Astrocyte of the cerebellum (primary cell): ENCODE data around the gene HAUS2.
"Not testable (repeated sequence)": the region's sequence is repeated elsewhere in the genome, so short reads cannot be mapped to it uniquely, and the experiment has no call there.

Experiments
- DNase-seq: peaks from one replicate; pipeline ENCODE4 v3.0.0-alpha.2; 2011; ENCODE audit warnings: low read depth
- H3K4me3 ChIP-seq: 2 replicates; pipeline ENCODE4 v1.5.1; 2011; ENCODE audit warnings: mild to moderate bottlenecking, low read depth, low read length, moderate library complexity
- in situ Hi-C: cut with HindIII; loops from 2 replicates; pipeline ENCODE4 v1.10.0; 2017; ENCODE audit warnings: low sequenced_read_pairs
- TF ChIP-seq, protein P1 (sequence below): IDR thresholded peaks from 2 replicates; pipeline ENCODE4 v1.5.1; 2012; ENCODE audit warnings: low read length, low read depth, moderate library complexity, mild to moderate bottlenecking; ENCODE audit errors: missing control alignments

Gene HAUS2

DNA sequence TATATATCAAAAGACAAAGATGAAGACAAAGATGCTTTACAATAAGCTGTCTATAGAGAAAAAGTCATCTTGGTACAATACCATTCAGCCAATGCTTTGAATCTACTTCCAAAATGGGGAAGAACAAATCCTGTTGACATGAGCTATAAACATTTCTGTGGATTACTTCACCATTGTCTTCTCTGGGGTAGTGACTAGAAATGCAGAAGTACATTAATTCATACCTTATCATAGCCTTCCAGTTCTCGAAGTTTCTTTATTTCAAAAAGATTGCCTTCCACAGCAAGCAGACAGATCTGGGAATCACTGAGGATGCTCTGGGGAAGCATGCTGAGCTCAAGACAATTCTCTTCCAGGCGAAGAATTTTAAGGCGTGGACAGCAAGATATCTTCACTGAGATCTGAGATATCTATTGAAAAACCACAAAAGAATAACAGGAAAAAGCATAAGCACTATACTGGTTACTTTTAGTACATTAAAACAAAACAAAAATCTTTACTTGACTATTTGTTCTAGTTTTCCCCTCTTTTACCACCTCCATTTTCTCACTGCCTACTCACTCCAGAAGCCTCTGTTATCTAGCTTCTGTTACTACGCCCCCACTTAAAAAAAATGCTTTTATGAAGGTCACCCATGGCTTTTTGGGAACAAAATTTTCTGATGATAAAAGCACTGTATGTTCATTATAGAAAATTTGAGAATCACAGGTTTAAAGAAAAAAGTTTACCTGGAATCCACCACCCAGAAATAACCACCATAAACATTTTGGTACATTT is 3.6 kb upstream of the HAUS2 start:
- in situ Hi-C loops = no loop called here
- TF ChIP-seq, protein P1, sequence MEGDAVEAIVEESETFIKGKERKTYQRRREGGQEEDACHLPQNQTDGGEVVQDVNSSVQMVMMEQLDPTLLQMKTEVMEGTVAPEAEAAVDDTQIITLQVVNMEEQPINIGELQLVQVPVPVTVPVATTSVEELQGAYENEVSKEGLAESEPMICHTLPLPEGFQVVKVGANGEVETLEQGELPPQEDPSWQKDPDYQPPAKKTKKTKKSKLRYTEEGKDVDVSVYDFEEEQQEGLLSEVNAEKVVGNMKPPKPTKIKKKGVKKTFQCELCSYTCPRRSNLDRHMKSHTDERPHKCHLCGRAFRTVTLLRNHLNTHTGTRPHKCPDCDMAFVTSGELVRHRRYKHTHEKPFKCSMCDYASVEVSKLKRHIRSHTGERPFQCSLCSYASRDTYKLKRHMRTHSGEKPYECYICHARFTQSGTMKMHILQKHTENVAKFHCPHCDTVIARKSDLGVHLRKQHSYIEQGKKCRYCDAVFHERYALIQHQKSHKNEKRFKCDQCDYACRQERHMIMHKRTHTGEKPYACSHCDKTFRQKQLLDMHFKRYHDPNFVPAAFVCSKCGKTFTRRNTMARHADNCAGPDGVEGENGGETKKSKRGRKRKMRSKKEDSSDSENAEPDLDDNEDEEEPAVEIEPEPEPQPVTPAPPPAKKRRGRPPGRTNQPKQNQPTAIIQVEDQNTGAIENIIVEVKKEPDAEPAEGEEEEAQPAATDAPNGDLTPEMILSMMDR = no peak
- H3K4me3 ChIP-seq = no peak overlapping the region
- no peak for DNase-seq

DNA sequence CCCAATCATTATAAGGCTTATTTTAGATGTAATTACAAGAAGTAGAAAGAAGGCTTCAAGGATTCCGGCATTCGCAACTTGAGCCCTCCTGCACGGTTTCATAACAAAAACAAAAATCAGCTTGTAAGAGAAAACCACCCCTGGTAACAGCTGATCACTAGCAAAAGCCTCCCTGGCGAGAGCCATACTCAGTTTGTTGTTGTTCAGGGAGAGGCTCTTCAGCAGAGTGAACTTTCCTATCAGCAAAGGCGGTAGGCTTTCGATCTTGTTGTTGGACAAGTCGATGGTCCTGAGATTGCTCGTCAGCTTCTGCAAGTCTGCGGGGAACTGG is 755 bp upstream of the HAUS2 start:
- TF ChIP-seq, protein P1 = no peak
- in situ Hi-C loops = no loop called here
- DNase-seq = no peak
- H3K4me3 ChIP-seq = peak overlapping the region; percentile 94

DNA sequence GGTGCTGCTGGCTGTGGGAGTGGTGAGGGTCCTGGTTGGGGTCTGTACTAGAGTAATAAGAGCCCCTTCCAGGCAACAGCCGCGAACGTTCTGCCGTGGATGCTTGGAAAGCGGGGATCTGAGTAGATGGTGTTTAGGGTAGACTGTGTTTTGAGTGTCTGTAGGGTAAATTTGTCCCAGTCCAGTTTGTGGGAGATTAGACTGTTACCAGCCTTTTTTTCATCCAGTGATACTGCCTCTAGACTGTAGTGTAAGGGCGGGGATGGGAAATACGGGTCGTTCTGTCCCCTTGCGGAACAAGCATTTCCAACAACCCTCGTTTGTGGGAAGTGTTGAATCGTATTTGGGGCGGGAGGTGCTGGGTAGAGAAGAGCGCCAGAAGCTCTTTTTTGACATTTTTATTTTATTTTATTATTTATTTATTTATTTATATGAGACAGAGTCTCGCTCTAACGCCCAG is 424 bp downstream of the HAUS2 start:
- TF ChIP-seq, protein P1 = no peak
- no peak for DNase-seq

GRCh38 chr15:42549741-42550392 is 1.2 kb downstream of the HAUS2 start:
- in situ Hi-C loops = no loop called here
- DNase-seq = no peak
- H3K4me3 ChIP-seq = peak overlapping the region; percentile 94
- TF ChIP-seq, protein P1 = no peak

More for the DNA sequence above, 424 bp downstream of the HAUS2 start:
- H3K4me3 ChIP-seq = peak overlapping the region; percentile 94
- in situ Hi-C loops = no loop called here

GRCh38 chr15:42553554-42553953 is 4.9 kb downstream of the HAUS2 start:
- in situ Hi-C loops = no loop called here
- TF ChIP-seq, protein P1 = no peak
- H3K4me3 ChIP-seq = no peak overlapping the region
- DNase-seq = no peak

GRCh38 chr15:42556550-42557207 is 8.0 kb downstream of the HAUS2 start:
- in situ Hi-C loops, DNase-seq, H3K4me3 ChIP-seq: not testable (repeated sequence)

- DNase-seq = no peak
- no peak overlapping the region for H3K4me3 ChIP-seq
- TF ChIP-seq, protein P1 = no peak
- in situ Hi-C loops = no loop called here
These were observed 10.1 kb downstream of the HAUS2 start for GRCh38 chr15:42558739-42559138.
